AG10803 (cell line): Measurements from ENCODE around the gene P2RX5.

Experiments used
- DNase-seq: peaks from one replicate; pipeline ENCODE4 v3.0.0; 2010; ENCODE audit warnings: low read depth
- H3K4me3 ChIP-seq: 2 replicates; pipeline ENCODE4 v1.5.1; 2011; ENCODE audit warnings: mild to moderate bottlenecking, low read length, control low read depth
- CTCF ChIP-seq: conservative IDR thresholded peaks from 2 replicates; pipeline ENCODE4 v1.5.1; 2011; ENCODE audit warnings: mild to moderate bottlenecking, low read length, control low read depth, inconsistent platforms

P2RX5 gene

GRCh38 chr17:3723188-3723555 is 27.2 kb upstream of the P2RX5 start:
- H3K4me3 ChIP-seq: peak overlapping the region; percentile 92
- DNase-seq: no peak
- TF ChIP-seq CTCF: no peak

- TF ChIP-seq CTCF: no peak
- peak; percentile 65 for DNase-seq
- peak overlapping the region; percentile 92 for H3K4me3 ChIP-seq
These were observed 26.8 kb upstream of the P2RX5 start for GRCh38 chr17:3722716-3723115.

- H3K4me3 ChIP-seq: no peak overlapping the region
- no peak for DNase-seq
- TF ChIP-seq CTCF: no peak
These were observed 23.3 kb upstream of the P2RX5 start for GRCh38 chr17:3719265-3719664.

GRCh38 chr17:3718201-3718600 is 22.2 kb upstream of the P2RX5 start:
- no peak for TF ChIP-seq CTCF
- no peak for DNase-seq
- H3K4me3 ChIP-seq: no peak overlapping the region

- H3K4me3 ChIP-seq: no peak overlapping the region
- TF ChIP-seq CTCF: no peak
- no peak for DNase-seq
These were observed 19.3 kb upstream of the P2RX5 start for GRCh38 chr17:3715296-3715695.

- DNase-seq: no peak
- H3K4me3 ChIP-seq: no peak overlapping the region
- TF ChIP-seq CTCF: no peak
These were observed 17.0 kb upstream of the P2RX5 start for GRCh38 chr17:3712811-3713463.

GRCh38 chr17:3710951-3711383 is 15.0 kb upstream of the P2RX5 start:
- DNase-seq: peak; percentile 30
- TF ChIP-seq CTCF: no peak
- no peak overlapping the region for H3K4me3 ChIP-seq
